HG03095 (cell line): ENCODE data around the gene UGT1A10.
"Not testable (repeated sequence)": the region's sequence is repeated elsewhere in the genome, so short reads cannot be mapped to it uniquely, and the experiment has no call there.

ENCODE experiments used
- ATAC-seq: cut with Tn5 transposase; IDR thresholded peaks from one replicate; pipeline ENCODE4 v1.9.1; 2021; ENCODE audit warnings: moderate library complexity; ENCODE audit not compliant: unreplicated experiment

Gene UGT1A10

GRCh38 chr2:233691443-233692433, 55.5 kb downstream of the UGT1A10 start:
- ATAC-seq, result no peak

- no peak for ATAC-seq
These were observed 56.4 kb downstream of the UGT1A10 start, which contains the start of gene UGT1A6 for GRCh38 chr2:233692648-233693047. TSS of gene UGT1A6 (plus strand) at chr2:233692890. CDS start at chr2:233693005, 115 bp downstream.

GRCh38 chr2:233693963-233694362, 57.7 kb downstream of the UGT1A10 start:
- no peak for ATAC-seq

GRCh38 chr2:233698740-233699139, 62.5 kb downstream of the UGT1A10 start:
- no peak for ATAC-seq

GRCh38 chr2:233699424-233700027, 63.3 kb downstream of the UGT1A10 start:
- no peak for ATAC-seq

GRCh38 chr2:233700028-233700635, 63.9 kb downstream of the UGT1A10 start:
- no peak for ATAC-seq

- not testable (repeated sequence) for ATAC-seq
These were observed 64.6 kb downstream of the UGT1A10 start for GRCh38 chr2:233700842-233701241.

GRCh38 chr2:233702238-233702637, 66.0 kb downstream of the UGT1A10 start:
- no peak for ATAC-seq

- ATAC-seq, result no peak
These were observed 69.8 kb downstream of the UGT1A10 start for GRCh38 chr2:233705911-233706506.

GRCh38 chr2:233706720-233707119, 70.5 kb downstream of the UGT1A10 start:
- no peak for ATAC-seq

- no peak for ATAC-seq
These were observed 71.8 kb downstream of the UGT1A10 start for GRCh38 chr2:233707940-233708644.

- ATAC-seq, result no peak
These were observed 72.7 kb downstream of the UGT1A10 start for GRCh38 chr2:233708942-233709341.

GRCh38 chr2:233711312-233712008, 75.2 kb downstream of the UGT1A10 start:
- ATAC-seq, result no peak

GRCh38 chr2:233712611-233713261, 76.5 kb downstream of the UGT1A10 start, which contains the start of gene UGT1A5:
TSS of gene UGT1A5 (plus strand) at chr2:233712907. CDS start at chr2:233712992, 85 bp downstream.
- ATAC-seq, result no peak

GRCh38 chr2:233713262-233713615, 77.0 kb downstream of the UGT1A10 start:
- no peak for ATAC-seq

GRCh38 chr2:233714121-233714520, 77.9 kb downstream of the UGT1A10 start:
- ATAC-seq, result no peak

GRCh38 chr2:233718552-233718951, 82.3 kb downstream of the UGT1A10 start, which contains the start of gene UGT1A4:
TSS of gene UGT1A4 (plus strand) at chr2:233718736. CDS start at chr2:233718821, 85 bp downstream.
- ATAC-seq, result no peak

GRCh38 chr2:233728723-233729301, 92.6 kb downstream of the UGT1A10 start, which contains the start of gene UGT1A3:
TSS of gene UGT1A3 (plus strand) at chr2:233729042. CDS start at chr2:233729127, 85 bp downstream.
- no peak for ATAC-seq
